ENCODE measurements around the gene PRSS12. TPM values are rescaled to one million over a fixed set of nuclear protein-coding genes. Genes with fewer than 3 reads are reported as not detected.

Gene PRSS12
- total RNA-seq, 1 experiment from 2014 or later: 3.1 TPM

DNA sequence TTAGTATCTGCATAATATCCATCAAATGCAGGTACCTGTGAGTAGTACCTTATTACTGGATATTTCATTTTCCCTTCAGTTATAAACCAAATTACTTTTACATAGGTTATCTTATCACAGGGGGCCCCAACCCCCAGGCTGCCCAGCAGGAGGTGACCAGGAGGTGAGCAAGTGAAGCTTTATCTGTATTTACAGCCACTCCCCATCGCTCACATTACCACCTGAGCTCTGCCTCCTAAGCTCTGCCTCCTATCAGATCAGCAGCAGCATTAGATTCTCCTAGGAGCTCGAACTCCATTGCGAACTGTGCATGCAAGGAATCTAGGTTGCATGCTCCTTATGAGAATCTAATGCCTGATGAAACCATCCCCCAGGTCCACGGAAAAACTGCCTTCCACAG is 6.3 kb downstream of the PRSS12 start:
- DNase-seq (ENCODE audit: low spot score): no peak
- POLR2A ChIA-PET (ENCODE audit: low non-redundant PET): no interaction called here
- CTCF ChIA-PET: no interaction called here
- Histone ChIP-seq H3K27ac (ENCODE audit: low read depth, low read length, poor library complexity, severe bottlenecking) (no peak overlapping the region), H3K9me3 (ENCODE audit: low read depth, low read length, poor library complexity, severe bottlenecking) (no peaks in the 10 kb centered on the region), H3K4me3 (ENCODE audit: low read depth, low read length, poor library complexity, severe bottlenecking) (no peak overlapping the region), H3K4me1 (ENCODE audit: insufficient read depth, low read length, poor library complexity, severe bottlenecking) (no peaks in the 10 kb centered on the region), H3K27me3 (replicated peaks; ENCODE audit: insufficient read depth, low read depth, low read length, poor library complexity) (peaks cover 1% of the 10 kb centered on the region), H3K36me3 (ENCODE audit: insufficient read depth, low read length, poor library complexity, severe bottlenecking) (no peaks in the 10 kb centered on the region)
- intact Hi-C loops (cut with micrococcal nuclease; ENCODE audit: unreplicated experiment): no loop called here
- BruUV-seq (replicated peaks): no TSS peak
- TF ChIP-seq, protein P1, sequence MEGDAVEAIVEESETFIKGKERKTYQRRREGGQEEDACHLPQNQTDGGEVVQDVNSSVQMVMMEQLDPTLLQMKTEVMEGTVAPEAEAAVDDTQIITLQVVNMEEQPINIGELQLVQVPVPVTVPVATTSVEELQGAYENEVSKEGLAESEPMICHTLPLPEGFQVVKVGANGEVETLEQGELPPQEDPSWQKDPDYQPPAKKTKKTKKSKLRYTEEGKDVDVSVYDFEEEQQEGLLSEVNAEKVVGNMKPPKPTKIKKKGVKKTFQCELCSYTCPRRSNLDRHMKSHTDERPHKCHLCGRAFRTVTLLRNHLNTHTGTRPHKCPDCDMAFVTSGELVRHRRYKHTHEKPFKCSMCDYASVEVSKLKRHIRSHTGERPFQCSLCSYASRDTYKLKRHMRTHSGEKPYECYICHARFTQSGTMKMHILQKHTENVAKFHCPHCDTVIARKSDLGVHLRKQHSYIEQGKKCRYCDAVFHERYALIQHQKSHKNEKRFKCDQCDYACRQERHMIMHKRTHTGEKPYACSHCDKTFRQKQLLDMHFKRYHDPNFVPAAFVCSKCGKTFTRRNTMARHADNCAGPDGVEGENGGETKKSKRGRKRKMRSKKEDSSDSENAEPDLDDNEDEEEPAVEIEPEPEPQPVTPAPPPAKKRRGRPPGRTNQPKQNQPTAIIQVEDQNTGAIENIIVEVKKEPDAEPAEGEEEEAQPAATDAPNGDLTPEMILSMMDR (conservative IDR thresholded peaks at IDR 0.05; ENCODE audit: low read depth, low read length): no peak
- no peak for TF ChIP-seq EZH2 (IDR thresholded peaks at IDR 0.05; ENCODE audit: borderline replicate concordance, low read depth, low read length, poor library complexity, severe bottlenecking)

GRCh38 chr4:118345813-118346212 is 7.0 kb downstream of the PRSS12 start:
- H3K36me3 ChIP-seq (ENCODE audit: insufficient read depth, low read length, poor library complexity, severe bottlenecking): no peaks in the 10 kb centered on the region
- ChIA-PET POLR2A (ENCODE audit: low non-redundant PET) (no interaction called here), CTCF (no interaction called here)
- no peaks in the 10 kb centered on the region for H3K27me3 ChIP-seq (replicated peaks; ENCODE audit: insufficient read depth, low read depth, low read length, poor library complexity)
- intact Hi-C loops (cut with micrococcal nuclease; ENCODE audit: unreplicated experiment): no loop called here
- H3K9me3 ChIP-seq (ENCODE audit: low read depth, low read length, poor library complexity, severe bottlenecking): no peaks in the 10 kb centered on the region
- DNase-seq (ENCODE audit: low spot score): no peak
- no peak overlapping the region for H3K27ac ChIP-seq (ENCODE audit: low read depth, low read length, poor library complexity, severe bottlenecking)
- BruUV-seq (replicated peaks): no TSS peak
- TF ChIP-seq, protein P1 (conservative IDR thresholded peaks at IDR 0.05; ENCODE audit: low read depth, low read length): no peak
- no peak for TF ChIP-seq EZH2 (IDR thresholded peaks at IDR 0.05; ENCODE audit: borderline replicate concordance, low read depth, low read length, poor library complexity, severe bottlenecking)
- H3K4me1 ChIP-seq (ENCODE audit: insufficient read depth, low read length, poor library complexity, severe bottlenecking): no peaks in the 10 kb centered on the region
- no peak overlapping the region for H3K4me3 ChIP-seq (ENCODE audit: low read depth, low read length, poor library complexity, severe bottlenecking)

GRCh38 chr4:118344801-118345200 is 8.0 kb downstream of the PRSS12 start:
- no peak for TF ChIP-seq EZH2 (IDR thresholded peaks at IDR 0.05; ENCODE audit: borderline replicate concordance, low read depth, low read length, poor library complexity, severe bottlenecking)
- TF ChIP-seq, protein P1 (conservative IDR thresholded peaks at IDR 0.05; ENCODE audit: low read depth, low read length): no peak
- ChIA-PET CTCF (no interaction called here), POLR2A (ENCODE audit: low non-redundant PET) (no interaction called here)
- DNase-seq (ENCODE audit: low spot score): no peak
- no TSS peak for BruUV-seq (replicated peaks)
- no peaks in the 10 kb centered on the region for H3K27me3 ChIP-seq (replicated peaks; ENCODE audit: insufficient read depth, low read depth, low read length, poor library complexity)
- no peak overlapping the region for H3K27ac ChIP-seq (ENCODE audit: low read depth, low read length, poor library complexity, severe bottlenecking)
- H3K36me3 ChIP-seq (ENCODE audit: insufficient read depth, low read length, poor library complexity, severe bottlenecking): no peaks in the 10 kb centered on the region
- no peak overlapping the region for H3K4me3 ChIP-seq (ENCODE audit: low read depth, low read length, poor library complexity, severe bottlenecking)
- intact Hi-C loops (cut with micrococcal nuclease; ENCODE audit: unreplicated experiment): no loop called here
- H3K9me3 ChIP-seq (ENCODE audit: low read depth, low read length, poor library complexity, severe bottlenecking): no peaks in the 10 kb centered on the region
- no peaks in the 10 kb centered on the region for H3K4me1 ChIP-seq (ENCODE audit: insufficient read depth, low read length, poor library complexity, severe bottlenecking)

Measured in A673 (cell line).